Measurements from ENCODE around the gene HSFX4.
"Not testable (repeated sequence)": the region's sequence is repeated elsewhere in the genome, so short reads cannot be mapped to it uniquely, and the experiment has no call there.

The HSFX4 gene, protein sequence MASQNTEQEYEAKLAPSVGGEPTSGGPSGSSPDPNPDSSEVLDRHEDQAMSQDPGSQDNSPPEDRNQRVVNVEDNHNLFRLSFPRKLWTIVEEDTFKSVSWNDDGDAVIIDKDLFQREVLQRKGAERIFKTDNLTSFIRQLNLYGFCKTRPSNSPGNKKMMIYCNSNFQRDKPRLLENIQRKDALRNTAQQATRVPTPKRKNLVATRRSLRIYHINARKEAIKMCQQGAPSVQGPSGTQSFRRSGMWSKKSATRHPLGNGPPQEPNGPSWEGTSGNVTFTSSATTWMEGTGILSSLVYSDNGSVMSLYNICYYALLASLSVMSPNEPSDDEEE

DNA sequence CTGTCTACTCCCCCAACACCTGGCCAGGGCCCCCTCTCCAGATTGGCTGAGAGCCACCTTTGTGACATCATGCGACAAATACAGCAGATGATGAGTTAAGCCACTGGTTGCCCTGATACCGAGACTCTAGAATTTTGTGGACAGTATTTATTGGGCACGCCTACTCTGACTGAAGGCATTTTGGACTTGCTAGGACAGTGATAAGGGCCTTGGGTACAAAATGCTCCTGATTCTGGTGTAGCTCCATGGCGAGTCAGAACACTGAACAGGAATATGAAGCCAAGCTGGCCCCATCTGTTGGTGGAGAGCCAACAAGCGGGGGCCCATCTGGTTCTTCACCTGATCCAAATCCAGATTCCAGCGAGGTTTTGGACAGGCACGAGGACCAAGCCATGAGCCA lies at the start of gene HSFX4:
TSS of gene HSFX4 (plus strand) at position 174 of the 400 bp plus-strand sequence. CDS start at position 246, 72 bp downstream.
- not testable (repeated sequence) for DNase-seq

DNA sequence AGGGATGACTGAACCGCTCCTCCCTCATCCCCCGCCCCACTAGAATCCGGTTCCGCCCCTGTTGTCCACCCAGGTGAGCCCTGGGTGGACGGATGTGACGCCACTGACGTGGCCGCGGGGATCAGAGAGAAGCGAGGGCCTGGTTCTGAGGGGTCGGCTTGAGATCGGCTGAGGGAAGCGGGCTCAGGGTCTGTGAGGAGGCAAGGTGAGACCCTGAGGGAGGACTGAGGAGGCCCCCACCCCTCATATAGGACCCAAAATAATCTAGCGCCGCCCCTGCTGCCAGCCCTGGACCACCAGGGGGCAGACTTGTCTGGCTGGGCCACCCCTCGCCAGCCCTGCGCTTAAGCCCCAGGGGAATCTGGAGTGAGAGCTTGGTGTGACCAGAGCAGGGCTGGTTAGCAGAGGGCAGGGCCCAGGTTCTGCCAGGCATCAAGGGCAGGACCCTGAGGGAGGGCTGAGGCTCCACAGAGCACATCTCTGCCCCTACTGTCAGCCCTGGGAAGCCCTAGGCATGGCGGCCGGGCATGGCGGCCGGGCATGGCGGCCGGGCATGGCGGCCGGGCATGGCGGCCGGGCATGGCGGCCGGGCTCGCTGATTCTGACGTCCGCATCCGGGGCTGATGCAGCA lies 48.2 kb upstream of the HSFX4 start, which contains the start of gene MAGEA8:
TSS of gene MAGEA8 (plus strand) at position 103 of the 631 bp plus-strand sequence. CDS start 3,090 bp downstream, outside the sequence.
- DNase-seq = no peak

DNA sequence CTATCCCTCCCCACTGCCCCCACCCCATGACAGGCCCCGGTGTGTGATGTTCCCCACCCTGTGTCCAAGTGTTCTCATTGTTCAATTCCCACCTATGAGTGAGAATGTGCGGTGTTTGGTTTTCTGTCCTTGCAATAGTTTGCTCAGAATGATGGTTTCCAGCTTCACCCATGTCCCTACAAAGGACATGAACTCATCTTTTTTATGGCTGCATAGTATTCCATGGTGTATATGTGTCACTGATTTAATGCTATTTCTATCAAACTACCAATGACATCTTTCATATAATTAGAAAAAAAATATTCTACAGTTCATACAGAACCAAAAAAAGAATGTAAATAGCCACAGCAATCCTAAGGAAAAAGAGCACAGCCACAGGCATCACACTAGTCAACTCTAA lies 38.5 kb upstream of the HSFX4 start:
- DNase-seq = not testable (repeated sequence)

DNA sequence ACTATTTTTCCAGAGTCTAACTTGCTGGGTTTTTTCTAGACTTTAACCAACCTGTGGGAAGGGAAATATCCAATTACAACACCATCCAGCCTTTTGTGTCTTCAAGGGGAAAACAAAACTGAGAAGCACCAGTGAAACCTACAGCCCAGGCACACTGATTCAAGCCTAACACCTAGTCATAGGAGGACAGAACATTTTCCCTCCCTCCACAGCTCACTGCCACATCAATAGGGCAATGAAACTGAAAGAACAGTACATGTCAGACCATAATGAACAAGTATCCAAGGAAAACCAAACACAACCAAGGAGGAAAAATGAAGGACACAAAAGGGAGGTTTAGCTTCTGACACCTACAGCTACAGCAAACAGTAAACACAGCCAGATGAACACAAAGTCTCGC lies 30.8 kb upstream of the HSFX4 start:
- no peak for DNase-seq

DNA sequence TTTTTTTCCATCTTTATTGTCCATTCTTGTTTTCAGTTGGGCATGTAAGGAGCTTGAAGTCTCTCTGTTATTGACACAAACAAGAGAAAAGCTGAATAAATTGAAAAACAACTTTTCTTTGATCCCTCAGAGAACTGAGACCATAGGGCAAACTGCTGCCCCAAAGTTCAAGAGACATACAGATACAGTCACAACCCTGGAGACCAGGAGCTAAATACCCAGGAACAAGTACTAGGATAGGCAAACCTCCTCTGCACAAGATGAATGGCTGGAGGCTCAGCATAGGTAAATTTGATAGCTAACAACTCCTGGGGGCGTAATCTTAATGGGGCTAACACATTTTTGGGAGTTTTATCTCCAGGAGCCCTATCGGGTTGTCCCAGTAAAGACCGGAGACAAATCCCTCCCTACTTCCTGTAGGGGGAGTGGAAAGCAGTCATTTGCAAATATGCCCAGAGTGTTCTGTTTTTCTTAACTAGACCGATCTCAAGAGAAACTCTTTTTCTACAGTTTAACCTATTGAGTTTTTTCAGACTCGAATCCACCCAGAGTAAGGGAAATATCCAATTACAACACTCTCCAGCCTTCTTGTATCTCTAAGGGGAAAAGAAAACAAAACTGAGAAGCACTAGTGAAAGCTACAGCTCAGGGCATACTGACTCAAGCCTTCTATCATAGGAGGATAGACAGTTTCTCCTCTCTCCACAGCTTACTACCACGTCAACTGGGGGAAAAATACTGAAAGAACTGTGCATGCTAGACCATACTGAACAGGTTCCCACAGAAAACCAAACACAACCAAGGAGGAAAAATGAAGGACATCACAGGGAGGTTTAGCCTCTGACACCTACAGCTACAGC lies 25.3 kb upstream of the HSFX4 start:
- no peak for DNase-seq

DNA sequence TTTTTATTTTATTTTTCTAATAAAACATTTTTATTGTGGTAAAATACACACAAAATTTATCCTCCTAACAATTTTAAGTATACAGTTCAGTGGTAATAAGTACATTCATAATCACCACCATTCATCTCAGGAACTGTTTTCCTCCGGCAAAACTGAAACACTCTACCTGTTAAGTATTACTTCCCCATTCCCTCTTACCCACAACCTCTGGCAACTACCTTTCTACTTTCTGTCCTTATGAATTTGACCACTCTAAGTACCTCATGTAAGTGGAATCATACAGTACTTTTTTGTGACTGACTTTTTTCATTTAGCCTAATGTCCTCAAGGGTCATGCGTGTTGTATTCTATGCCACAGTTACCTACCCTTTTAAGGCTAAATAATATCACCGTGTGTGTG lies 21.1 kb upstream of the HSFX4 start:
- no peak for DNase-seq

DNA sequence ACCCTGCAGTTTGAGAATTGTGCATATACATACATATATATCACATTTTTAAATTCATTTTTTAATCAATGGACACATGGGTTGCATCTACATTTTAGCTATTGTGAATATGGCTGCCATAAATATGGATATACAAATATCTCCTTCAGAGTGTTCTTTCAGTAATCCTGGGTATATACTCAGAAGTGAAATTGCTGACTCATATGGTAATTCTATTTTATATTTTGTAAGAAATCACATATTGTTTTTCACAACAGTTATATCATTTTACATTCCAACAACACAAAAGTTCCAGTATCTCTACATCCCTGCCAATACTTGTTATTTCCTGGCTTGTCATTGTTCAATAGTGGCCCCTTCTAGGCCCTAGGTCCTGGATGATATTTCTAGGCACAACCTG lies 20.6 kb upstream of the HSFX4 start:
- no peak for DNase-seq

DNA sequence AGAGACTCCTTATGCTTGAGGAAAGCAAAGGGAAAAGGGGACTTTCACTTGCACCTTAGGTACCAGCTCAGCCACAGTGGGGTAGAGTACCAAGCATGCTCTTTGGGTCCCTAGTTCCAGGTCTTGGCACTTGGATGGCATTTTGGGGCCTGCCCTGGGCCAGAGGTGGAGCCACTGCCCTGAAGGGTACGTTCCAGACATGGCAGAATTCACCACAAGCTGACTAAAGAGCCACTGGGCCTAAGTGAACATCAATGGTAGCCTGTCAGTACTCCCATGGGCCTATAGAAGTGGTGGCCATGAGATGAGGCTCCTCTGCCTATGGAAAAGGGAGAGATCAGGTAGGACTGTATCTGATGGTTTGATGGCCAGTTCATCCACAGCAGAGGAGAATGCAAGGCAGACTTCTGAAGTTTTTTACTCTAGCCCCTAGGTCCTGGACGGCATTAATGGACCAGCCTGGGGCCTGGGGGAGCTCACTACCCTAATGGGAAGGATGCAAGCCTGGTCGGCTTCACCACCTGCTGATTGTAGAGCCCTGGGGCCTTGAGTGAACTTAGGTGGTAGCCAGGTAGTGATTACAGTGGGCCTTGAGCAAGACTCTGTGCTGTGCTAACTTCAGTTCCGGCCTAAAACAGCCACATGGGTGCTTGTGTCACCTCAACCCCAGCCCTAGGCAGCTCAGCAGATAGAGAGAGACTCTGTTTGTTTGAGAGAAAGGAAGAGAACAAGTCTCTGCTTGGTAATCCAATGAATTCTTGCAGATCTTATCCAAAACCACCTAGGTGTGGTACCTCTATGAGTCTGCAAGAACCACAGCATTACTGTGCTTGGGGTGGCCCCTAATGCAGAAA lies 19.8 kb upstream of the HSFX4 start:
- DNase-seq = no peak

DNA sequence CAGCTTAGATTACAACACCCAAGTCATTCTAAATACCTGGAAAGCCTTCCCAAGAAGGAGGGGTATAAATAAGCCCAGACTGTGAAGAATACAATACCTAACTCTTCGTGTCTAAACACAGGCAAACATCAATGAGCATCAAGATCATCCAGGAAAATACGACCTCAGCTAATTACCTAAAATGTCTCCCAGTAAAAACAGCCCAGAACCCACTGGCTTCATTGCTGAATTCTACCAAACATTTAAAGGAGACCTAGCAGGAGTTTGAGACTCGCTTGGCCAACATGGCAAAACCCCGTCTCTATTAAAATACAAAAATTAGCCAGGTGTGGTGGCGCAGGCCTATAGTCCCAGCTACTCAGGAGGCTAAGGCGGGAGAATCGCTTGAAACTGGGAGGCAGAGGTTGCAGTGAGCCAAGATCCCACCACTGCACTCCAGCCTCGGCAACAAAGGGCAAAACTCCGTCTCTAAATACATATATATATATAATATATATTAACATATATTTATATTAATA lies 19.1 kb upstream of the HSFX4 start:
- no peak for DNase-seq

DNA sequence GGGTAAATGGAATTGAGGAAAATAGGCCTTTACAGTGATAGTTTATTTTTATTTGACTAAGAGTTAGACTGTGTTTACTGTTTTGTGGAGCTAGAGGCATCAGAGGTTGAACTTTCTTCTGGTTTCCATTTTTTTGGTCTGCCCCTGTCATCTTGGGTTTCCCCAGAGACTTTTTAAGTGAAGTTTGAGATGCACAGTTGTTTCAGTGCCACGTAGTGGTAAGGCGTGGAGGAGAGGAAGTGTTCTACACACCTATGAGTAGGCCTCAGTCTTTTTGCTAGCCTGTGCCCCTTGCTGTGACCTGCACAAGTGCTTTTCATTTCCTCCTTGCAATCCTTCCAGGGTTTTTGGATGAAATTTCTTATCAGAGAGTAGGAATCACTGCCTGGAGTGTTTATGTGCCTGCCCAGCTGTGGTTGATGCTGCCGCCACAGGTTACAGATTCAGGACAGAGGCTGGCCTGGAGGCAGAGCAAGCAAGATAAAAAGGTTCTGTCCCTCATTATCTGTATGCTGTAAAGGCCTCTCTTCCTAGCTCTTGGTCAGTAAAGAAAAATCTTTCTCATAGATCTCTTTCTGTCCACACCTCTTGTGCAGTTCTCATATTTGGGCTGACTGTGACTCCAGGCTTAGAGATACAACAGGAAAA lies 12.5 kb upstream of the HSFX4 start:
- DNase-seq = no peak

DNA sequence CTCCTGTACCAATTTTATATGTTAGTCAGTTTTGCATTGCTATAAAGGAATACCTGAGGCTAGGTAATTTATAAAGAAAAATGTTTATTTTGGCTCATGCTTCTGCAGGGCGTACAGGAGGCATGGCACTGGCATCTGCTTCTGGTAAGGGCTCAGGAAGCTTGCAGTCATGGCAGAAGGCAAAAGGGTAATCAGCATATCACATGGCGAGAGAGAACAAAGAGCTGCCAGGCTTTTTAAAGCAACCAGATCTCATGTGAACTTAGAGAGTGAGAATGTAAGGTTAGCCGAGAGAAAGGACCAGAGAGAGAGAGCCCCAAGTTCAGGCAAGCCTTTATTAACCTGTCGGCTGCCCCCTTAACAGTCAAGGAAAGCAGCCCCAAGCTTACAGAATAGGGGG lies 5.5 kb upstream of the HSFX4 start:
- DNase-seq = not testable (repeated sequence)

DNA sequence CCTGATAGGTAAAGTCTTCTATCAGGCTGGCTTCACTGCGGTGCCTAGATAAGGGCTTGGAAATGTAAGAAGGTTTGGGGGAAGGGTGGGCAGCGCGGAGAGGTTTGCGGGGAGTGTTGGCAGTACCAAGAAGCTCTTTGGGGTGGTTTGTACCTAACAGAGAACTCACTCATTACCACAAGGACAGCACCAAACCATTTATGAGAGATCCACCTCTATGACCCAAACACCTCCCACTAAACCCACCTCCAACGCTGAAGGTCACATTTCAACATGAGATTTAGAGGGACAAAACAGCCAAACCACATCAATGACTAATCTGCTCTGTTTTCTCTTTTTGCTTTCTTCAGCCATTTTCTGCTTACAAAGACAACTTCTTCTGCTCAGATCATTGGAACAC lies 4.9 kb upstream of the HSFX4 start:
- DNase-seq = not testable (repeated sequence)

DNA sequence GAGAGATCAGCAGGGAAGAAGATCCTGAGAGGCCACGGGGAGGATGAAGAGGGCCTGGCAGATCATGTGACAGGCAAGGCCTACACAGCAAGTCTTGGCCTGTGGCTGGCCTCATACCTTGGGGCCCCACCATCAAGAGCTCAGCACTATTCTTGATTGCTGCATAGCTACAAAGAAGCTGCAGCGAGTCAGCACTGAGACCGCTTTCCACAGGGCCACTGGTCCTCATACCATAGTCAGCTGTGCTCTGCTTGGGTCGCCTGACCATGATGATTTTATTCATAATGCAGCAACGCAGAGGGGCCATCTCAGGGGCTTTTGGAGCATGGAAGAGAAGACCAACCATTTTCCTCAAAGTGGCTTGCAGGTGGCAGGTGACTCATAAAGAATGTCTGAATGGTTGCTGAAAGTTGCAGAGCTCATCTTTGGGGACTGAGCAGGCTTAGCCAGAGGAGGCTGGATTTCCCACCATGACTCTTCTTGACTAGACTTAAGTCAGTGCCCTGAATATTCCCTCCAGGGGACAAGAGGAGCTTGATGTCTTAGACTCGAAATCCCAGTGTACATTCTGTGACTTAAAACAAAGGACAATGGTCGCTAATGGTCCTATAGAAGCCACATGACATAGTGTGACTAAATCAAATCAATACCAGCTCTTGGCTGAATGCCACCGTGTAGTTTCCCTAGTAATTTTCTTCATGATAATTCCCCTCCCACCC lies 2.0 kb upstream of the HSFX4 start:
- DNase-seq = not testable (repeated sequence)

DNA sequence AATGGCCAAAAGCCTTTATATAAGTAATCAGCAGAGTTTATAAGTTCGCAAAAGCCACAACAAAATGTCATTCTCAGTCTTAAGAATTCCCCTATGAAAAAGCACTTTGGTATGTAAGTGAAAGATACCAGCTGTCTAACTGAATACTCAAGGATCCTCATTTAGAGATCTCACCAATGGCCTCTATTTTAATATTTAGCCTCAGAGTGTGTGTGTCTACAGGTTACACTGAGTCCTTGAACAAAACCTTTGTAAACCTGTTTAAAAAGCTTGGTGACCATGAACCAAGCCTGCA lies 1.5 kb upstream of the HSFX4 start:
- DNase-seq = not testable (repeated sequence)

DNA sequence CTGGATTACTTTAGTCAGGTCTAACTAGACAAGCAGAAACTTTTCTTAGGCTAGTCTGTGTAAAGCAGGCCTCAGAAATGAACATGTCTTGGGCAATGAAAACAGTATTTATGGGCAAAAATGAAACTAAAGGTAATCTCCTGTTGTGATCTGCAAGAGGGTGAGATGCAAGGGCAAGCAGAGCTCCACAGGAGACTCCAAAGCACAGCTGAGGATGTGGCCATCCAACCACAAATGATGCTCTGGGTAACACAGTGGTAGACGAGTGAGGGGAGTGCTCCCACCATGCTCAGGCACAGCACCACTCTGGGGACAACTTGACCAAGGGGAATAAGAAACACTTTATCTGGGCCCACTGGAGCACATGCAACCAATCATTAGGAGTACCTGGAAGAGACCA lies 738 bp upstream of the HSFX4 start:
- not testable (repeated sequence) for DNase-seq

DNA sequence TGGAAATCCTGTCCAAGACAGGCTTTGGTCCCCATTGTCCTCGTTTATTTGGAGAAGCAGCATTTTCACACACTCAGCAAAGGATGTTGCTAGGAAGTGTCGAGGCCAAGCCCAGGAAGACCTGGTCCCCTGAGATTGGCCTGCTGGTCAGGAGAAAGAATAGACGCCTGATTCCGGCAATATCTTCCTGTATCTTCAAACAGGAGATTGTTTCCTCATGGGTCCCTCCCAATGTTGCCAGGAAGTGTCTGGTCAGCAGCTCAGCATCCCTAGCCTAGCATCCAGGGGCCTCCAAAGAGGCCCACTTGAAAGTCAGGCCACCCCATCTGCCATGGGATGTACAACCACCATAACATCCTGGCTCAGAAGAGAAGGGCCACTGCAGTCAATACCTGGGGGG lies 2.0 kb downstream of the HSFX4 start:
- not testable (repeated sequence) for DNase-seq

DNA sequence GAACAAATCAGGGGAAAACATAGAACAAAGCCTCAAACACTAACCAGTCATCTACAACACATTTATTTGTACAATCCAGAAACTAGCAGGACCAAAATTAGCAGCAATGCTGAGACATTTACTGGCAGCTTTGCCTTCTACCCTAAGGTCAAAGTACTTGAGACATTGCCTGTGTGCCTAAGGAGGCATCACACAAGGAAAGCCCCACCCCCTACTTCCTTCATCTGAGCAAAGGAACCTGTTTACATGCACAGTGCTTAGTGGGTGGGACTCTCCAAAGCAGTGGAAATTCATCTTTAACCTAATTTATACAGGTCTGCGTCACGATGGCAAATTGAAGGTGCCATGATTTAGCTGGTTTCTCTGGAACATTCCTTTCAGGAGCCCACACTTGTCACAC lies 2.8 kb downstream of the HSFX4 start:
- DNase-seq = not testable (repeated sequence)

DNA sequence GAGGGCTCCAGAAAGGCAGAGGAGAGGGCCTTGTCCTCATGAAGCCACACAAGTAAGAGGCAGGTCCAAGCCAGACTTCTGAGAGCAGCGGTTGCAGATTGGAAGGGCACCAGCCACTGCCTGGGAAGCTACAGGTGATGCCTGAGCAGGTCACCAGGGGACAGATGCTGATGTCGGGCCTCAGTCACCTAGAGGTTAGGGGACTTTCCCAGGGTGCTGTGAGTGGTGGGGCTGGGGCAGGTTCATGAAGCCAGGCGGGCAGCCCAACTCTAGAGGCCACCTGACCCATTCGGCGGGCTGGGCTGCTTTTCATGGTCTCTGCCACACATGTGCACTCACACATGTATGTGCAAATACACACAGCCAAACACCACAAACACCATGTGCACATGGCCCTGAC lies 3.6 kb downstream of the HSFX4 start:
- not testable (repeated sequence) for DNase-seq

DNA sequence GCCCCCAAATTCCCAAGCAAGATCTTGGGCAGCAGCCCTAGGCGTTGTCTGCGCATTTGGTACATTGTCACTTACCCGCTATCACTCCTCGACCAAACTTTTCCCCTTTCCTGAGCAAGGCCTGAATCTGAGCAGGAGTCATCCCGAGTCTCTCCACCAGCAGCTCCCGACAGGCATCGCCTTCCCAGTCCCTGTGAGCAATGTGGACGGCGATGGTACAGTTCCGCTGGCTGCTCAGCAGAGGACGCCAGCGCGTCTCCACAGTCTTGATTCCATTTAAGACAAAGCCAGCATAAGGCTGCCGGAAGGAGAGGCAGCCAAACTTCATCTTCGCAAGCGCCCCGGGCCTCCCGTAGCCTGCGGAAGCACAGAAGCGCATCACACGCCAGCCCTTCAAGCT lies 4.2 kb downstream of the HSFX4 start:
- DNase-seq = not testable (repeated sequence)

DNA sequence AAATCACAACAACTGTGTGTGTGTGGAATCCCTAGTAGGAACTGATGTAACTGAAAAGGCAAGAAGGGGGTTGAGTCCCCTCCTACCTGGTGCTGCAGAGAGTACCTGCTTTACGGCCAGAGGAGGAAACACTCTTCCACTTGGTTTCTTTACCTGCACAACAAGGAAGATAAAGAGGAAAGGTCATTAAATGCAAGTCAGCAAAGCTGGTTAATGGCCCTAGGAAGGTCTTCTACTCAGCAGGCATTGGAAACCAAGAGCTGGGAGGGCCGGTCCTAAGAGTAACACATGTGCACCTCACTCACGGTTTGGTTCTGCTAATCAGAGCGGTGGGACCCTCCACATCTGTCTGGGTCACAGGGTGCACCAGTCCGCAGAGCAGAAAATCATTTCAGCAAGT lies 8.0 kb downstream of the HSFX4 start:
- DNase-seq = not testable (repeated sequence)

DNA sequence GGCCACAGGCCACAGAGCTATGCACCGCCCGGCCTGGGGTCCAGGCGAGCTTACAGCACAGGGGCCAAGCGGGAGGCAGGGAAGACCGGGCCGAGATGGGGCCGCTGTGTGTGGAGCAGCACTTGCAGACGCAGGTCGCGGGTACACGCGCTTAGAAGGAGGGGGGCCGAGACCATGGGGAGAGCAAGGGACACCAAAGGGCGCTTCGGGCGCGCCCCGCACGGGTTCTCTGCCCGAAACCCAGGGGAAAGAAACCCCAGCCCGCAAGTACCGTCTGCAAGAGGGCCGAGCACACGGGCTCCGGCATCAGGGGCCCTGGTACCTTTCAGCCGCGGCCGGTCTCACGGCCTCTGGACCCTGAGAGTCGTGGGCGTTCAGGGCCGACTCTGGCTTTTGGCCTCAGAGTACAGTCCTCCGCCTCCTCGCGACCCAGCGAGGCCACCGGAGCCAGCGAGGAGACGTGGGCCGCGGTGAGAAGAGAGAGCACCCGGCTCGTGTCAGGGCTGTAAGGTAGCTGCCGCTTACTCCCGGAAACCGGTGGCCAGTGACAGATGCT lies 8.6 kb downstream of the HSFX4 start:
- DNase-seq = no peak
